ENCODE measurements around the gene CPLX3. TPM values are rescaled to one million over a fixed set of nuclear protein-coding genes. Genes with fewer than 3 reads are reported as not detected.

The CPLX3 gene
- total RNA-seq, 1 experiment from 2014 or later, result not detected

DNA sequence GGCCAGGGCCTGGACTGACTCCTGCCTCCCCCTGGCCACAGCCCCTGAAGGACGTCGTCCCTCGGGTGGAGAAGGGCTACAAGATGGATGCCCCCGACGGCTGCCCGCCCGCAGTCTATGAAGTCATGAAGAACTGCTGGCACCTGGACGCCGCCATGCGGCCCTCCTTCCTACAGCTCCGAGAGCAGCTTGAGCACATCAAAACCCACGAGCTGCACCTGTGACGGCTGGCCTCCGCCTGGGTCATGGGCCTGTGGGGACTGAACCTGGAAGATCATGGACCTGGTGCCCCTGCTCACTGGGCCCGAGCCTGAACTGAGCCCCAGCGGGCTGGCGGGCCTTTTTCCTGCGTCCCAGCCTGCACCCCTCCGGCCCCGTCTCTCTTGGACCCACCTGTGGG is 24.1 kb upstream of the CPLX3 start:
- DNase-seq (ENCODE audit: low read depth), result no peak

GRCh38 chr15:74802862-74803447 is 23.5 kb upstream of the CPLX3 start:
- no peak for DNase-seq (ENCODE audit: low read depth)

- DNase-seq (ENCODE audit: low read depth), result no peak
Observed at GRCh38 chr15:74804935-74805334, 21.5 kb upstream of the CPLX3 start.

DNA sequence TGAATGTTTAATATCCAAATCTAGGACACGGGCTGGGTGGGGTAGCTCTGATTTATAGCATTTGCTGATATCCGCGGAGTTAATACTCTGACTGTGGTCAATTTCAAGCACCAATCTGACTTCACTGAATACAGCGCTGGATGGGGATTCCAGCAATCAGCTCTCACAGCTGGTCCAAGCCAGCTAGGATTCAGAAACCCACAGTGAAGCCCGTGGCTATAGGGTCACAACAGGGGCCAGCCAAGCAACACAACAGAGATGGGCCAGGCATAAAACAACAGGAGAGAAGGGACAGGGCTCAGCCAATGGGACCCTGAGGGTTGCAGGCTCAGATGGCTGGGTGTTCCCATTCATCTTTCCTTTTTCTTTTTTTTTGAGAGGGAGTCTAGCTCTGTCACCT is 19.1 kb upstream of the CPLX3 start:
- no peak for DNase-seq (ENCODE audit: low read depth)

- DNase-seq (ENCODE audit: low read depth), result no peak
Observed at GRCh38 chr15:74808078-74808839, 18.2 kb upstream of the CPLX3 start.

- no peak for DNase-seq (ENCODE audit: low read depth)
Observed at GRCh38 chr15:74808840-74809229, 17.6 kb upstream of the CPLX3 start.

GRCh38 chr15:74809242-74809641 is 17.2 kb upstream of the CPLX3 start:
- no peak for DNase-seq (ENCODE audit: low read depth)

DNA sequence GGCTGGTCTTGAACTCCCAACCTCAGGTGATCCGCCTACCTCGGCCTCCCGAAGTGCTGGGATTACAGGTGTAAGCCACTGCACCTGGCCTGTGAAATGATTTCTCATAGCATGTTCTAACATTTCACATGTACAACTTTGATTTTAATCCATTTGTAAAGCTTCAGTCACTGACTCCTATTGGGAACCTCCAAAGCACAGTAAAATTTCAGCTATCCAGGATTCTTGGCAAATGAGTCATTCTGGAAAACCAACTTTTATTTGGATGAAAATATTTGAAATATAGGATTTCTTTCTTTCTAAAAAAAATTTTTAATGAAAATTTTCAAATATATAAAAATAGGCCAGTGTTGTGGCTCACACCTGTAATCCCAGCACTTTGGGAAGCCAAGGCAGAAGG is 16.5 kb upstream of the CPLX3 start:
- DNase-seq (ENCODE audit: low read depth), result no peak

DNA sequence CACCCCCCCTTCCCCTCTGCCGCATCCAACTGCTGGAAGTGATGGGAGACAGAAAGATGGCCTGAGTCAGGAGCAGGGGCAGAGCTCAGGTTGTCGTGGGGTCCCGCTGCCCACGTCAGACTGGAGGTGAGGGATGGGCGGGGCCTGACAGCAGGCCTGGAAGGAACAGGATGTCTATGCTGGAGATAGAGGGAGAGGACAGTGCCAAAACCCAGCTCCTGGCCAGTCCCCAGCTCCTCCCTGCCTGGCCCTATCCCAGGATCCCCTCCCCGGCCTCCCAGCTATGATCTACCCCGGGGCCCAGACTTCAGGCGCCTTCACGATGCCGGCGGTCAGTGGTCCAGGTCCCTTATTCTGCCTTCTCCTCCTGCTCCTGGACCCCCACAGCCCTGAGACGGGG is 13.9 kb upstream of the CPLX3 start, which contains the start of gene LMAN1L:
LMAN1L (plus strand) TSS at position 303 of the 400 bp plus-strand sequence; CDS start at position 323, 20 bp downstream.
- no peak for DNase-seq (ENCODE audit: low read depth)

DNA sequence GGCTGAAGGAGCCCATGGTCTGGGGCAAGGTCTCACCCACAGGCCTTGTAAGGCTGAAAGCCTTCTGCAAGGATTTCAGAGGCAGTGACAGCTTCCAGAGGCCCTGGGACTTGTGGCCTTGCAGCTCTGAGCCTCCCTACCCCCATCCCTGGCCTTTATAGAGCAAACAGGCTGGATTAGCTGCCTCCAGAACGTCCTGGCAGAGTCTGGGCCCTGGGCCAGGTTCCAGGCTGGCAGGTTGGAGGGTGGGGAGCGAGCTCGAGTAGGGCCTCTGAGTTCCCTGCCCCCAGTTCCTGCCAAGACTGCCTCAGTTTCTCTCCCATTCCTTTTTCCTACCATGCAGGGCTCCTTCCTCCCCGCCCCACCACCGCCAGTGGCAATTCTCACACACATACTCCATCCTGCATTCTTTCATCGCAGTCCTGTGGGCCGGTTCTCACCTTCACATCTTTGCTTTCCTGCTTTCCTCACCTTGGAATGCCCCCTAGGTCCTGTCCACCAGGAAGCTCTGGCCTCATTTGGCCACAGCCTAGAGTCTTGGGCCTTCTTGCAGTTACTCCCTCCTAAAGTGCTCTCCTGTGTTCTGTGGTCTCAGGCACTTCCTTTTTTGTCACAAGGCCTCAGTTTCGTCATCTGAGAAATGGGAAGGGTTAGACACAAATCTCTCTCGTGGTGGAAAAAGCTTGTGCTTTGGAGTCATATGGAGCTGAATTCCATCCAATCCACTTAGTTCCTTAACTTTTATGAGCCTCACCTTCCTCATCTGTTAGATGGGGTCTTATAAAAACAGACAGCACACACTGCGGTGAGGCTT is 11.1 kb upstream of the CPLX3 start:
- DNase-seq (ENCODE audit: low read depth), result no peak

DNA sequence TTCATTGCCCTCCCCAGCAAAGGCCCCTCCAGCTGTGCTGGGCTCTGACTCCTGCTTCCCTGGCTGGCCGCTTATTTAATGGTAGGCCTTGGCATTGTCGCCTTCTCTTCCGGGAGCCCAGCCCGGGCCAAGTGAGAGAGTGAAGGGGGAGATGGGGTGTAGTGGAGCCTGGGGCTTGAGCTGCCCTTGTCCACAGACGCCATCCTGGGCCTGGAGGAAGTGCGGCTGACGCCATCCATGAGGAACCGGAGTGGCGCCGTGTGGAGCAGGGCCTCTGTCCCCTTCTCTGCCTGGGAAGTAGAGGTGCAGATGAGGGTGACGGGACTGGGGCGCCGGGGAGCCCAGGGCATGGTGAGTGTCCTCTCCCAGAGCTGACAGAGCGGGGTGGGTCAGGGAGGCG is 10.5 kb upstream of the CPLX3 start:
- no peak for DNase-seq (ENCODE audit: low read depth)

DNA sequence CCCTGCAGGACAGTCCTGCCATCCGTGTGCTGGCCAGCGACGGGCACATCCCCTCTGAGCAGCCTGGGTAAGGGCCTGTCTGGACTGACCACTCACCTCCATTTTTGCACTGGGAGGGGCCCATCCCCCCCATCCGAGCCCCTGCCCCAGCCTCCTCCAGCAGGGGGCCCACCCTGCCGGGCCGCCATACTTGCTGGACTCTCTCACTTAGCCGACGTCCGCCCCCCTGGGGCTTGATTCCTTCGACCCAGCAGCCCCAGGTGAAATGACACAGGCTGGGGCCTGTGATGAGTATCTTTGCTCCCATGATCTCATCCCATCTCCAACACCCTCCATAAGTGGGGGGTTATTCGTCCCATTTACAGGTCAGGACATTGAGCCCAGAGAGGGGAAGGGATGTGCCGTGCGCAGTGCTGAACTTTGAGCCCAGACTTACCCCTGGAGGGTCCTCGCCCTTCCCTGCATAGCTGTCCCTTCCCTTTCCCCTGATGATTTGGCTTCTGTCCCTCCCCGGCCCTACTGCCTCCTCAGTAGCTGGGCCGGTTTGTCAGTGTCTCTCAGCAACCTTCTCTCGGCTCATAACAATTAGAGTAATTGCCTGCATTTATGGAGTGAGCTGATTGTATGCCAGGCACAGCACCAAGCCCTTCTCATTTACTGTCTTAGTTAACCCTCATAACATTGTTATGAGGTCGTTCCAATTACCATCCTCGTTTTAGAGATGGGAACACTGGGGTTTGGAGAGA is 9.6 kb upstream of the CPLX3 start:
- no peak for DNase-seq (ENCODE audit: low read depth)

- no peak for DNase-seq (ENCODE audit: low read depth)
Observed at GRCh38 chr15:74817370-74817737, 9.1 kb upstream of the CPLX3 start.

DNA sequence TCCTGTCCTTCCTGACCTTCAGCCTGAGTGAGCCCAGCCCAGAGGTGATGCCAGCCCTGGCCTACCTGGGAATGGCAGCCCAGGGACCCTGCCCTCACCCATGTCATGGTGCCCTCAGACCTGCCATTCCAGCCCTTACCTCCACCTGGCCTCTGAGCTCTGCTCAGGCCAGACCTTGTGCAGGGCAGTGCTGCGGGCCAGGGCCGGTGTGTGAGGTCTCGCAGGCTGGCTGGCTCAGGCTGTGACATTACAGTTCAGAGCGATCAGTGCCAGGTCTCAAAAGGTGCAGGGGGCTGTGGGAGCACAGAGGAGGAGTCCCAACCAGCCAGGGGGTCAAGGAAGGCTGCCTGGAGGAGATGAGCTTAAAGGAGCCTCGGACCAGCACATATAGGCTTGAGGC is 6.4 kb upstream of the CPLX3 start:
- no peak for DNase-seq (ENCODE audit: low read depth)

DNA sequence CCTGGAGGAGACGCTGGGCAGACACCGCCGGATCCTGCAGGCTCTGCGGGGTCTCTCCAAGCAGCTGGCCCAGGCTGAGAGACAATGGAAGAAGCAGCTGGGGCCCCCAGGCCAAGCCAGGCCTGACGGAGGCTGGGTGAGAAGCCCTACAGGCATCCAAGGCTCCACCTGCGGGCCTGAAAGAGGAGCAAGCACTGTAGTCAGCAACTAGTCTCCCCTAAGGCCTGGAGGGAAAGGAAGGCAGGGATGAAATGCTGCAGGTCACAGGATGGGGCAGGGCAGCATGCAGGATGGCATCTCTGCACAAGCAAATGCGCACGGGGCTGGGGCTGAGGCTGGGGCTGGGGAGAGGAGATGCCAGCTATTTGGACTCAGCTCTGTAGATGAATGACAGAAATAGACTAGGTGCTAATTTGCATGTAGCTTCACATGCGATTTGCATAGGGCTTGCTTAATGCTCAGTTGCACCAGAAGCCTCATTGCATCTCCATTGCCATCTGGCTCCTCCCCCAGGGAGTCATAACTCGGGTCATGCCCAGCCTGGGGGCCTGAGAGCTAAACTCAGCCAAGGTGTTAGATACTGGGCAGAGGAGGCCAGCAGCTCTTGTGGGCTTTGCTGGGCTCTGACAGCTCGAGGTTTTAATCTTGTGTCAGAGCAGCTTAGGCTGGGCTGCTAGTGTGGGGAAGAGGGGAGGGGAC is 5.2 kb upstream of the CPLX3 start:
- no peak for DNase-seq (ENCODE audit: low read depth)

GRCh38 chr15:74821790-74822158 is 4.7 kb upstream of the CPLX3 start:
- DNase-seq (ENCODE audit: low read depth), result no peak

- DNase-seq (ENCODE audit: low read depth), result no peak
Observed at GRCh38 chr15:74822233-74822632, 4.2 kb upstream of the CPLX3 start.

DNA sequence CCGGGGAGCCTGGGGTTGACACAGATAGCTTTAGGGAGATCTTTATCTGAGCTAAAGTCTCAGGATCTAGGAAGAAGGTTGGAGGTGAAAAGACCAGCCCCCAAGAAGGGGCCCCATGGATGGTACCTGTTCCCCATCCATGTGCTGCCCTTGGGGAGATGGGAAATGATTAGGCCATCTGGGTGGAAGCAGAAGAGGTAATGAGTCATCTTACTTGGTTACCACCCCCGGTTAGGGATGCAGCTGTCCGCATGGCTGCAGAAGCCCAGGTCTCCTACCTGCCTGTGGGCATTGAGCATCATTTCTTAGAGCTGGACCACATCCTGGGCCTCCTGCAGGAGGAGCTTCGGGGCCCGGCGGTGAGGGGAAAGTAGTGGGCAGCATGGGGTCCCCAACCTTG is 3.1 kb upstream of the CPLX3 start:
- DNase-seq (ENCODE audit: low read depth), result no peak

DNA sequence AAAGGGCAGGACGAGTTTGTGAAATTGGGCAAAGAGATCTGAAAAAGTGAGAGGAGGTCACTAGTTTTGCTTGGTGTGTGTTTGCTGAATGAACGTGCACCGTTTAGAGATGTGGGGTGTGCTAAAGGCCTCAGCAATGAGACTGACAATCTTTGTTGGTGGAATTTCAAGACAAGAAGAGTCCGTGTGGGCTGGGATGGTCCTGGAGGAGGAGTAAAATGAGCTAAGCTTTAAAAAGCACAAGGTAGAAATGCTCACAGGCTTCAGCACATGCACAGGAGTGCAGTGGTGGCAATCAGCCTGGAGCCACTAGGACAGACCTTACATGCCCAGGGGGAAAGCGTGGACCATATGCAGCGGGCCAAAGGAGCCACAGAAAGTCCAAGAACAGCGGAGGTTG is 1.5 kb upstream of the CPLX3 start:
- DNase-seq (ENCODE audit: low read depth), result no peak

- DNase-seq (ENCODE audit: low read depth), result no peak
Observed at GRCh38 chr15:74825866-74826265, 561 bp upstream of the CPLX3 start.

- no peak for DNase-seq (ENCODE audit: low read depth)
Observed at GRCh38 chr15:74826921-74827320, 494 bp downstream of the CPLX3 start.

DNA sequence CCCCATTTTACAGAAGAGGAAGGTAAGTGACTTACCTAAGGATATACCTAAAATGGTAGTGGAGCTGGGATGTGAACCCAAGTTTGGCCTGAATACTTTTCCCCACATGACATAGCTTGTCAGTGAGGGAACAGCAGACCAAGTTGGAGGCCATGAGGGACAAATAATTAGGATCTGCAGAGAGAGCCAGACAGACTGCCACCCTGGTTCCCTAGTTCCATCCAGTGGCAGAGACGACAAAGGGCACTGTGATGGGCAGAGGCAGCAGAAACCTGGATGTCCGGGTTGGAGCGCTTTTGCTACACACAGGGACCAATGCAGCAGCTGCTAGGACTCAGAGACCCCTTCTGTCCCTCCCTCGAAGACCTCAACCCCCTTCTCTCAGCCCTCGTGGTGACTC is 1.2 kb downstream of the CPLX3 start:
- DNase-seq (ENCODE audit: low read depth), result no peak
